Endothelial cell of umbilical vein (primary cell): ENCODE data around the gene OPRD1. TPM values are rescaled to one million over a fixed set of nuclear protein-coding genes. Genes with fewer than 3 reads are reported as not detected.

Source experiments
- BruUV-seq: library from RNA; stranded (reverse); fragments of 400-500 nt; replicated peaks from 2 replicates; lab custom pipeline; 2021; lab: Mats Ljungman, UMichigan
- CTCF ChIA-PET: fragments of 300-600, 350-600 bp; sonication (Branson Sonifier 250); formaldehyde crosslinking; loops from one replicate; lab custom pipeline; 2021; ENCODE audit warnings: antibody characterized with exemption, inconsistent platforms; lab: Charles Lee
- POLR2A ChIA-PET: fragments of 300-600, 350-600 bp; sonication (Branson Sonifier 250); formaldehyde crosslinking; loops from one replicate; lab custom pipeline; 2021; ENCODE audit warnings: antibody characterized with exemption, inconsistent platforms; lab: Charles Lee
- DNase-seq: peaks from one replicate; pipeline ENCODE4 v3.0.0-alpha.2; 2011; ENCODE audit warnings: low read depth, low spot score
- FAIRE-seq: peaks from 2 replicates; lab custom pipeline; 2011; peaks lifted over from hg19 to GRCh38; lab: Jason Lieb, UNC
- H2AFZ ChIP-seq: 2 replicates; pipeline ENCODE4 v1.6.0; 2012; ENCODE audit warnings: low read depth, low read length, control low read depth, inconsistent platforms
- H3K27ac ChIP-seq: 2 replicates; pipeline ENCODE4 v1.5.1; 2011; ENCODE audit warnings: low read depth, mild to moderate bottlenecking, control low read depth, low read length, moderate library complexity; ENCODE audit not compliant: insufficient read depth
- H3K27me3 ChIP-seq, 2 experiments: 2 replicates each; pipeline versions ENCODE4 v1.6.0 to v1.6.1; 2011; ENCODE audit warnings: low read length in 2 of 2, mixed read lengths in 1 of 2; ENCODE audit not compliant: control insufficient read depth in 2 of 2, insufficient read depth in 2 of 2
- H3K36me3 ChIP-seq, 2 experiments: 2 replicates in 1 of 2; 3 replicates in 1 of 2; pipeline ENCODE4 v1.5.1; 2011; ENCODE audit warnings: low read length in 2 of 2, mild to moderate bottlenecking in 1 of 2, moderate library complexity in 1 of 2; ENCODE audit not compliant: control insufficient read depth in 2 of 2, insufficient read depth in 2 of 2; ENCODE audit errors: extremely low read depth in 1 of 2
- H3K4me1 ChIP-seq: 3 replicates; pipeline ENCODE4 v1.5.1; 2011; ENCODE audit warnings: mild to moderate bottlenecking, low read length; ENCODE audit not compliant: control insufficient read depth, insufficient read depth; ENCODE audit errors: extremely low read depth
- H3K4me2 ChIP-seq: 2 replicates; pipeline ENCODE4 v1.6.1; 2011; ENCODE audit warnings: low read length, control low read depth, mixed read lengths; ENCODE audit not compliant: insufficient read depth
- H3K4me3 ChIP-seq, 3 experiments: fragments of 200-600 bp in 1 of 3; sonication (generic), shearing (Covaris generic) in 1 of 3; replicated peaks in 1 of 3; 2 replicates each; pipeline ENCODE4 v1.5.1; 2011 to 2016; ENCODE audit warnings: control low read depth in 3 of 3, low read length in 3 of 3, mild to moderate bottlenecking in 2 of 3, inconsistent platforms in 1 of 3, low read depth in 1 of 3, moderate library complexity in 1 of 3; ENCODE audit not compliant: insufficient read depth in 1 of 3
- H3K79me2 ChIP-seq: 2 replicates; pipeline ENCODE4 v1.6.0; 2012; ENCODE audit warnings: low read length, inconsistent platforms; ENCODE audit not compliant: control insufficient read depth, insufficient read depth
- H3K9ac ChIP-seq: replicated peaks from 2 replicates; pipeline ENCODE3; 2011; ENCODE audit warnings: low read length, control low read depth; ENCODE audit not compliant: insufficient read depth; ENCODE audit errors: extremely low read depth
- H3K9me1 ChIP-seq: replicated peaks from 3 replicates; pipeline ENCODE4 v1.6.0; 2011; ENCODE audit warnings: mild to moderate bottlenecking, low read length; ENCODE audit not compliant: control insufficient read depth, insufficient read depth; ENCODE audit errors: extremely low read depth
- H3K9me3 ChIP-seq: replicated peaks from 2 replicates; pipeline ENCODE4 v1.5.1; 2012; ENCODE audit warnings: low read length, inconsistent platforms; ENCODE audit not compliant: control insufficient read depth, insufficient read depth
- H4K20me1 ChIP-seq: replicated peaks from 2 replicates; pipeline ENCODE3; 2011; ENCODE audit warnings: mild to moderate bottlenecking, low read length; ENCODE audit not compliant: control insufficient read depth, insufficient read depth; ENCODE audit errors: extremely low read depth
- CTCF ChIP-seq, 2 donors: IDR thresholded peaks; 1 replicate in 1 of 2; 2 replicates in 1 of 2; pipeline ENCODE4 v1.5.1; 2011; ENCODE audit warnings: low read length in 2 of 2, mild to moderate bottlenecking in 2 of 2, moderate library complexity in 2 of 2, control low read depth in 1 of 2, inconsistent platforms in 1 of 2, low read depth in 1 of 2; ENCODE audit not compliant: insufficient read depth in 1 of 2; ENCODE audit errors: extremely low read depth in 1 of 2
- EZH2 ChIP-seq: IDR thresholded peaks from 2 replicates; pipeline ENCODE4 v1.6.1; 2012; ENCODE audit warnings: borderline replicate concordance, low read depth, mild to moderate bottlenecking, moderate library complexity, low read length, inconsistent platforms; ENCODE audit not compliant: severe bottlenecking
- FOS ChIP-seq: IDR thresholded peaks from 2 replicates; pipeline ENCODE4 v1.6.1; 2011; ENCODE audit warnings: mild to moderate bottlenecking, low read length, moderate library complexity, borderline replicate concordance; ENCODE audit not compliant: insufficient read depth
- GATA2 ChIP-seq: IDR thresholded peaks from 2 replicates; pipeline ENCODE4 v1.7.0; 2011; ENCODE audit warnings: low read depth, mild to moderate bottlenecking, moderate library complexity, mixed read lengths, low read length; ENCODE audit not compliant: insufficient read length, insufficient read depth
- JUN ChIP-seq: IDR thresholded peaks from 2 replicates; pipeline ENCODE4 v1.6.1; 2011; ENCODE audit warnings: borderline replicate concordance, low read depth; ENCODE audit not compliant: insufficient read length, insufficient read depth
- MAX ChIP-seq: IDR thresholded peaks from 2 replicates; pipeline ENCODE4 v1.6.1; 2011; ENCODE audit not compliant: insufficient read depth, insufficient read length
- MYC ChIP-seq: IDR thresholded peaks from one replicate; pipeline ENCODE4 v1.6.1; 2011; ENCODE audit warnings: mild to moderate bottlenecking, low read depth, low read length
- POLR2A ChIP-seq: IDR thresholded peaks from 2 replicates; pipeline ENCODE4 v1.6.1; 2012; ENCODE audit warnings: low read depth, mild to moderate bottlenecking, control low read depth, low read length
- POLR2AphosphoS5 ChIP-seq: IDR thresholded peaks from 2 replicates; pipeline ENCODE4 v1.6.1; 2012; ENCODE audit warnings: low read depth, mild to moderate bottlenecking, control low read depth, low read length, moderate library complexity; ENCODE audit not compliant: insufficient read depth
- dilution Hi-C: fragments of 300-500 bp; cut with MboI; formaldehyde crosslinking; loops from one replicate; pipeline ENCODE4 v1.15.0; 2019; ENCODE audit warnings: low sequenced_read_pairs; ENCODE audit not compliant: extremely low pct_ligation_motif_present
- intact Hi-C: fragments of 100-400 bp; cut with micrococcal nuclease; formaldehyde crosslinking; loops from one replicate; pipeline ENCODE4 v1.10.0; 2022
- polyA plus RNA-seq, 4 experiments: library from polyadenylated mRNA; depleted of rRNA in 3 of 4; stranded (reverse) in 3 of 4; unstranded in 1 of 4; fragments of >200 nt; gene quantifications; 2 replicates each; pipeline versions ENCODE4 v1.2.1 to v1.2.3, GENCODE V29; 2011 to 2012; ENCODE audit warnings: missing spikeins in 1 of 4
- total RNA-seq: library from RNA; stranded (reverse); gene quantifications from 2 replicates; pipeline ENCODE4 v1.2.3, GENCODE V29; 2021

The OPRD1 gene
- total and polyA plus RNA-seq, 2 donors (not counting 3 experiments of a cell fraction or from before 2014, with no cell fraction given), result not detected

GRCh38 chr1:28877132-28877781 is 65.3 kb downstream of the OPRD1 start:
- intact Hi-C loops, result loop anchor here (1.0 to 2.0 kb wide), 6 partner anchors 92 to 628 kb away; partner anchors contain the start of gene RNU11
- POLR2A ChIA-PET, result interaction anchor here (0.9 to 2.1 kb wide), 4 partner anchors 229 to 360 kb away, joined by 3 to 5 read pairs (median 5); partner anchors contain the start of genes RNU11 and TAF12
- peak; percentile 86 to 92 for TF ChIP-seq CTCF (IDR thresholded peaks at IDR 0.05; ENCODE audit: extremely low read depth in 1 of 2, insufficient read depth in 1 of 2, low read depth in 1 of 2, low read length in 2 of 2)
- TF ChIP-seq EZH2, result no peak
- no peak for TF ChIP-seq GATA2
- peak; percentile 27 for TF ChIP-seq MAX
- TF ChIP-seq FOS, result no peak
- no peak for TF ChIP-seq JUN
- no peak for TF ChIP-seq POLR2A
- no peak for TF ChIP-seq MYC
- no peak for TF ChIP-seq POLR2AphosphoS5
- no peak overlapping the region for H3K27ac ChIP-seq
- CTCF ChIA-PET, result interaction anchor here (0.5 to 7.8 kb wide), 102 partner anchors 10 to 1831 kb away, joined by 3 to 389 read pairs (median 4); partner anchors contain the start of genes EPB41, GMEB1, MECR and RCC1
- no peak overlapping the region for H3K4me3 ChIP-seq
- no peaks in the 10 kb centered on the region for H3K4me1 ChIP-seq
- no peaks in the 10 kb centered on the region for H3K9me1 ChIP-seq
- no peaks in the 10 kb centered on the region for H3K27me3 ChIP-seq
- H3K36me3 ChIP-seq, result no peaks in the 10 kb centered on the region
- dilution Hi-C loops, result no loop called here
- no peaks in the 10 kb centered on the region for H3K79me2 ChIP-seq
- no TSS peak for BruUV-seq
- no peak overlapping the region for H3K9ac ChIP-seq
- peak; percentile 97 for FAIRE-seq
- H3K9me3 ChIP-seq, result no peaks in the 10 kb centered on the region
- no peak overlapping the region for H3K4me2 ChIP-seq
- peak; percentile 73 for DNase-seq
- no peaks in the 10 kb centered on the region for H4K20me1 ChIP-seq
- H2AFZ ChIP-seq, result no peak overlapping the region
